Esophagus muscularis mucosa (tissue), 4 donors: ENCODE results near the gene SLC25A12. TPM values are rescaled to one million over a fixed set of nuclear protein-coding genes. Genes with fewer than 3 reads are reported as not detected.

Source experiments
- DNase-seq: peaks from one replicate; pipeline ENCODE4 v3.0.0-alpha.2; 2017; ENCODE audit errors: extremely low spot score
- H3K27ac ChIP-seq, 4 donors: fragments of 200-600 bp; sonication (generic); replicated peaks in 1 of 4; 1 replicate in 3 of 4; 2 replicates in 1 of 4; pipeline ENCODE4 v1.5.1; 2016 to 2019; ENCODE audit warnings: mild to moderate bottlenecking in 1 of 4
- H3K27me3 ChIP-seq, 4 donors: fragments of 200-600 bp; sonication (generic); one replicate each; pipeline versions ENCODE4 v1.5.1 to v1.6.0; 2016 to 2019
- H3K36me3 ChIP-seq, 4 donors: fragments of 200-600 bp; sonication (generic); one replicate each; pipeline ENCODE4 v1.5.1; 2016 to 2019
- H3K4me1 ChIP-seq, 4 donors: fragments of 200-600 bp; sonication (generic); one replicate each; pipeline ENCODE4 v1.5.1; 2016 to 2019
- H3K4me3 ChIP-seq, 4 donors: fragments of 200-600 bp; sonication (generic); 1 replicate in 2 of 4; 2 replicates in 2 of 4; pipeline ENCODE4 v1.5.1; 2016 to 2019; ENCODE audit warnings: mild to moderate bottlenecking in 4 of 4, moderate library complexity in 1 of 4
- H3K9me3 ChIP-seq, 4 donors: fragments of 200-600 bp; sonication (generic); 1 replicate in 3 of 4; 2 replicates in 1 of 4; pipeline ENCODE4 v1.5.1; 2016 to 2019
- CTCF ChIP-seq, 3 experiments: fragments of 200-600 bp in 2 of 3; fragments of 450-650 bp in 1 of 3; sonication (generic) in 2 of 3; IDR thresholded peaks; one replicate each; pipeline ENCODE4 v1.5.1; 2017 to 2019; ENCODE audit warnings: antibody characterized with exemption in 3 of 3, mild to moderate bottlenecking in 2 of 3, moderate library complexity in 1 of 3
- EP300 ChIP-seq: sonication (generic); formaldehyde crosslinking; IDR thresholded peaks from one replicate; pipeline ENCODE4 v1.6.1; 2017; ENCODE audit warnings: antibody characterized with exemption
- POLR2A ChIP-seq: fragments of 450-650 bp; IDR thresholded peaks from one replicate; pipeline ENCODE4 v1.6.1; 2017; ENCODE audit warnings: antibody characterized with exemption, moderate library complexity, mild to moderate bottlenecking, low read depth
- POLR2AphosphoS5 ChIP-seq, 2 donors: sonication (generic); formaldehyde crosslinking; IDR thresholded peaks; one replicate each; pipeline ENCODE4 v1.6.1; 2017; ENCODE audit warnings: antibody characterized with exemption in 2 of 2
- WGBS: methylation state at CpG from one replicate; pipeline ENCODE4 v1.1.5; 2018; 5-methylcytosine and 5-hydroxymethylcytosine counted together
- intact Hi-C: fragments of 100-400 bp; cut with DNase I; formaldehyde crosslinking; loops from one replicate; pipeline ENCODE4 v1.15.1; 2023
- total RNA-seq, 4 donors: library from RNA; depleted of rRNA; stranded (reverse); fragments of >200 nt; gene quantifications; one replicate each; pipeline versions ENCODE4 v1.1.0 to v1.2.1, GENCODE V29; 2016

Gene SLC25A12
- total RNA-seq, 4 donors from 2014 or later: 52.2 to 68.9 (median 63.6) TPM

DNA sequence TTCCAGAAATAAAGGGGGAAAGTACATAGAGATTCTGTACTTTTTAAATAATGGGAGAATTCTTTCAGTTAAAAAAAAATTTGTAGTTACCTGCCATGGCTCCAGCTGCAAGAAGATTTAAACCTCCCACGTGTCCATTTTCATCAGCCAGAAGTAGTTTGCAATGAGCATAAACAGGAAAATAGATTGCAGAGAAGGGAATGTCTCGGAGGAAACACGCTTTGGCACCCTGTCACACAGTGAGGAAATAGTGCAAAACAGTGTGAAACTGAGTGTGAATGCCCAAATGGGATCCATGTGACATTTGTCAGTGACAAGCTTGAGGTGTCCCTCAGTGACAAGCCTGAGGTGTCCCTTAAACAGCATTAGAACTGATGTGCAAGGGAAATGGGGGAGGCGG lies 102.7 kb downstream of the SLC25A12 start:
- intact Hi-C loops: no loop called here
- Histone ChIP-seq H3K9me3 (no peaks in the 10 kb centered on the region), H3K27me3 (no peaks in the 10 kb centered on the region), H3K27ac (no peak overlapping the region), H3K36me3 (peaks cover 10 to 83% (median 71%) of the 10 kb centered on the region in 4 donors), H3K4me3 (no peak overlapping the region), H3K4me1 (no peaks in the 10 kb centered on the region)
- no peak for DNase-seq
- no peak for TF ChIP-seq POLR2A
- no peak for TF ChIP-seq EP300
- no peak for TF ChIP-seq CTCF (IDR thresholded peaks at IDR 0.05)
- TF ChIP-seq POLR2AphosphoS5 (IDR thresholded peaks at IDR 0.05): no peak
- WGBS: 81% methylated on average over 4 of the region's 4 CpGs

DNA sequence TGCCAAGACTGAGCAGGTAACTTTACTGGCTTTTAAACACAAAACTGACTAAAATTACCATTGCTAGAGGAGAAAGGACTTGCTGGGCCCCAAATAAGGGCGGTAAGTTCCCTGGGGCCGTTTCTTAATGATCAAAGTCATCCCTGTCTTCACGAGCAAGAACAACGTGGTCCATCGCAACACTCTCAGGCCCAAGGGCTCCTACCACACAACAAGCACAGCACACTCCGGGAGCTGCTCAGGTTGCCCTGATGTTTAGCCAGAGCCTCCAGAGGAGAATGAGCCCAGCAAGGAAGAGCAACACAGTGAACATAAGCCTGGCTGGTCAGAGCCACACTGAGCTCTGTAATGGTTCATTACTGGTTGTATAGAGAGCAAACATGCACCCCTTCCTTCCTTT lies 104.1 kb downstream of the SLC25A12 start:
- intact Hi-C loops: no loop called here
- Histone ChIP-seq H3K9me3 (no peaks in the 10 kb centered on the region), H3K4me3 (no peak overlapping the region), H3K27ac (no peak overlapping the region), H3K27me3 (no peaks in the 10 kb centered on the region), H3K36me3 (peaks cover 22 to 91% (median 83%) of the 10 kb centered on the region in 4 donors), H3K4me1 (no peaks in the 10 kb centered on the region)
- TF ChIP-seq POLR2A (no peak), CTCF (IDR thresholded peaks at IDR 0.05) (no peak), POLR2AphosphoS5 (IDR thresholded peaks at IDR 0.05) (no peak), EP300 (no peak)
- 84% methylated on average over 6 of the region's 6 CpGs for WGBS
- DNase-seq: no peak

DNA sequence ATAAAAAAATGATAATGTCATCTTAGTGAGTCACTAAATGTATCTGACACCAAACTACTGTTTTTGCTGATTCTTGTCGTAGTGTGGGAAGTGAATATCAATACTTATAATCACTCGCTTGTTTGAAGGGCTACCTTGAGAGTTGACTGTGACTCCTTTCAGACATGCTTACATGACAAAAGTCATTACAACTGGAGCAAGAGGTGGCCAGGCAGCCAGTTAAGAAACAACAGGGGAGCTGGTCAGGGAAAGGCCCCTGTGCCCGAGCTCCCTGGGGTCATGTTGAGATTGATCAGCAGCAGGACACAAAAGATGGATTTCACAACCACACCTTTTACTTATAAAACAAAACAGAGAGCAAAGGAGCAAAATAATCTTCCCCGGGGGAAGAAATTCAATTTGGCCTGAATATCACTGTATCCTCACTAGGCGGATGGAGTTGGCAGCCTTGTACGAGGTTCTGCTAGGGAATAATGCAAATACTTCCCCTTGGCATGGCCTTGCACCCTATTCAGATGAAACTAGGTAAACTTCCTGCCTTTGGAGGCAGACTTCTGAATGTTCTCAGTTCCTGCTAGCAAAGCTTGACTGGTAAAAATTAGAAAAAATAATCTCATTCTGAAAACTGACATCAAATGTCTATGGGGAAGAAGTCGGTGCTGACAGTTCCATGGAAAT lies 105.6 kb downstream of the SLC25A12 start:
- intact Hi-C loops: no loop called here
- peaks cover 29 to 100% (median 94%) of the 10 kb centered on the region in 4 donors for H3K36me3 ChIP-seq
- TF ChIP-seq CTCF (IDR thresholded peaks at IDR 0.05) (no peak), POLR2AphosphoS5 (IDR thresholded peaks at IDR 0.05) (no peak), POLR2A (no peak), EP300 (no peak)
- no peak overlapping the region for H3K4me3 ChIP-seq
- no peaks in the 10 kb centered on the region for H3K4me1 ChIP-seq
- H3K27me3 ChIP-seq: no peaks in the 10 kb centered on the region
- H3K27ac ChIP-seq: no peak overlapping the region
- 68% methylated on average over 7 of the region's 7 CpGs for WGBS
- H3K9me3 ChIP-seq: no peaks in the 10 kb centered on the region
- no peak for DNase-seq

DNA sequence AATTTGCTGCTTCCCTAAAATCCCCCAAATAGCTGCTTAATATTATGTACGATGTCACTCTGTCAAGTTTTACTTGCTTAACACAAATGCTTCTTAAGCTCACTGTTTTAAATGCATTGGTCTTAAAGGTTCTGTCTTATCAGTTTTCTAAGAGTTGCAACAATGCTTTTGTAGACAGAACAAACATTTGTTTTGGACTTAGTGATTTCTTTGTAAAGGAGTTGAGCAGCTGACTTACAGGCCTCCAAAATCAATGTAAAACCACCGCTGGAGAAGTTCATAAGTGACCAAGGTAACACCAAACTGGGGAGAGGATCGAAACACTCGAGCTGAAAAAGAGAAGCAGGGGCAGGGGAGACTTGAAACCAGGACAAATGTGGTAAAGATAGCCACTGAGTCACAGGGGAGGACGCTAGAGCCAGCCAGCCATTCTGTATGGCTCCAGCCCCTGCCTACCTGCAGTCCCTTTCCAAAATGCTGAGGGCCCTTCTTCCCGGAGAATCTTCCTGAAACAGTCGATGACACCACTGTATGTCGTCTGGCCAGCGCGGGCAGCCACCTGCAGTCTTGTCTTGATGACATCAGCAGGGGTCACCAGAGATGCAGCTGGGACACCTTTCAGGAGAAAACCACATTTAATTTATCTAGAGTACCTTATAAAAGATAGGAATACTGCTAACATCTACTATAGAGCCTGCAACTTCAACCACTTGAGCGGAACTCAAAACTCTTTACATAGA lies 106.5 kb downstream of the SLC25A12 start:
- 89% methylated on average over 11 of the region's 11 CpGs for WGBS
- Histone ChIP-seq H3K36me3 (peaks cover 30 to 99% (median 91%) of the 10 kb centered on the region in 4 donors), H3K9me3 (no peaks in the 10 kb centered on the region), H3K4me3 (no peak overlapping the region), H3K27ac (no peak overlapping the region), H3K4me1 (no peaks in the 10 kb centered on the region), H3K27me3 (no peaks in the 10 kb centered on the region)
- intact Hi-C loops: no loop called here
- TF ChIP-seq POLR2A: no peak
- TF ChIP-seq CTCF (IDR thresholded peaks at IDR 0.05): no peak
- no peak for TF ChIP-seq POLR2AphosphoS5 (IDR thresholded peaks at IDR 0.05)
- no peak for TF ChIP-seq EP300
- DNase-seq: no peak
